HG02943 (cell line): ENCODE measurements around the gene CTAG2.
"Not testable (repeated sequence)": the region's sequence is repeated elsewhere in the genome, so short reads cannot be mapped to it uniquely, and the experiment has no call there.

ENCODE experiments used
- ATAC-seq: cut with Tn5 transposase; IDR thresholded peaks from one replicate; pipeline ENCODE4 v1.9.1; 2021; ENCODE audit warnings: mild to moderate bottlenecking, low read depth, moderate library complexity; ENCODE audit not compliant: unreplicated experiment

CTAG2 gene

DNA sequence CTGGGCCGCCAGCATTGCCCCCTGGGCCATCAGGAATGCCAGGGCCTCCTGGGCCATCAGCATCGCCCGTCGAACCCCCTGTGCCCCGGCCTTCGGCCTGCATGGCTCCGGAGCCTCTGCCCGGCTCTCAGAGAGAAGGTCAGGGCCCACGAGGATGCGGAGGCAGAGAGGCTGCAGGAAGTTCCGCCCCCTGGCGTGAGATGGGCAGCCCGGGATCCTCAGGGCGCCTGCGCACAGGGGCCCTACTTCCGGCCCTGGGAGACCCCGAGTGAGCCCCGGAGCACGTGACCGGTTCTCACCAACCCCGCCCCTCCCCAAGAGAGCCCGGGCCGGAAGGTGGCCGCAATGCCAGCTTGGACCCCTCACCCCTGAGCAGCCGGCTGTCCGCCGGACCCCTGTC lies at the start of gene CTAG2:
Gene CTAG2, minus strand, starts transcription at position 167 of the 400 bp plus-strand sequence. Its CDS starts 64 bp downstream, at position 103.
- ATAC-seq: not testable (repeated sequence)

DNA sequence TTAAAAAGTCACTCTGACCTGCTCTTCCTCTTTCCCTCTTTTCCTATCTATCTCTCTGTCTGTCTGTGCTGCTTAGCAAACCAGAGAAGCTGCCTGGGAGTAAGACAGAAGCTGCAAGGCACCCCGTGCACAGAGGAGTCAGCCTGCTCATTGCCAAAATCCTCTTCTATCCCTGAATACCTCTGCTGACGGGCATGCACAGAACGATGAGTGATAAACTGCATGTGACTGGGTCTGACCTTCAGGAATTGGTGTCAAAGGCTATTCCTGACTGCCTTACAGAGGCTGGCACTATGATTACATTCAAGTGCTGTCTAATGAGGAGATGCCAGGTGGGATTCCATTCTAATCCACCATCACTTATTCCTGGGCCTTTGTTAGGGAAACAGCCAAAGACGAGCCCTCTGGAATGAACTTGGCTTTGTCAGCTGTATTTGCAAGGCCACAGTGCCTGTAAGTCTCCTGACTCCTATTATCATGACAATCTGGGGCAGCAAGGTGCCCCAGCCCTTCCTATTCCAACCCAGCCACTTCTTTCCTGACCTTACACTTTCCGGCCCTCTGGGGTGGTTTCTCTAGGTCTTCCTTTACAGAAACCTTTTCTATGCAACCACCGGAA lies 45.4 kb upstream of the CTAG2 start:
- ATAC-seq: no peak

DNA sequence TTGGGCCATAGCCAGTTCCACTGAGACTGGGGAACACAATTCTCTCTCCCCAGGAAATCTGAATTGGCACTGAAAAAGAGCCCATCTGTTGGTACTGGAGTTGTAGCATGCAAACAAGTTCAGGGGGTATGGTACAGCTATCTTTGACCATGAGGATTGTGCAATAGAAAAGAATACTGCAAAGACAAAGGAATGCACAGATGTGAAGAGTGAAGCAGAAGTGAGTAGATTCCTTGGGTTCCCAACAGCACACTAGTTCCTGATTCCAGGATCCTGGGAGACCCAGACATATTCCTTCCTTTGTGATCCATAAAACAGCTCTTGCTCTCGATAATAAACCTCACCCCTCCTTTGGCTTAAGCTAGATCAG lies 43.3 kb upstream of the CTAG2 start:
- no peak for ATAC-seq

DNA sequence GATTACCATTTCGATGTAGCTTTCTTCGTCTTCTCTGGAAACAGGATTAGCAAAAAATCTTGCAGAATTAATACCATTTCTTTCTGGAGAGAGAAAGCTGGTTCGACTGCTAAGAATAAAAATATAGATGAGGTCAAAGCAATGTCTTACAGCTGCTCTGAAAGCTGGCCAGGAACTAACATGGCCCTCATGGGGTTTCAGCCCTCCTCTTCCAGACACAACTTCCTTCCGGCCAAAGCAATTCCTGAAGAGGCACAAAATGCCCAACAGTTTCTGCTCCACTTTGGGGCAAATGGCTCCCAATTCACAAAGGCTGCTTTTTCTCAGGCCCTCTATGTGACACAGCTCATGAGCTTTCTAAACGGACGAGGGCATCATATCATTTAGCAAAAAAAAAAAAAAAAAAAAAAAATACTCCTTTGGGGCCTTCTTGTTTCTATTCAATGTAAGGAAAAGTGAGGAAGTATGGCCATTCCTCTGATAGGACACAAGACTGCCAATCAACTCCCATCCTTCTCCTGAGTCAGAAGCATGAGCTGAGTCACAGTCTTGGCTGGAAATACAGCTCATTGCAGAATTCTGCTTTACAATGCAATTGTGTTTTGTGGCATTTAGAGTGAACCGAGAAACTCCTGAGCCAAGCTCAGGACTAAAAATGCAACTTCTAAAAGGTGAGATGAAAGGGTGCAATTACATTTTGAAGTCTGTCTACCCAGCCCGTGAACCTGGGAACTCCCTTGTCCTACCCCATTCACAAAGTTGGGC lies 42.7 kb upstream of the CTAG2 start:
- no peak for ATAC-seq

DNA sequence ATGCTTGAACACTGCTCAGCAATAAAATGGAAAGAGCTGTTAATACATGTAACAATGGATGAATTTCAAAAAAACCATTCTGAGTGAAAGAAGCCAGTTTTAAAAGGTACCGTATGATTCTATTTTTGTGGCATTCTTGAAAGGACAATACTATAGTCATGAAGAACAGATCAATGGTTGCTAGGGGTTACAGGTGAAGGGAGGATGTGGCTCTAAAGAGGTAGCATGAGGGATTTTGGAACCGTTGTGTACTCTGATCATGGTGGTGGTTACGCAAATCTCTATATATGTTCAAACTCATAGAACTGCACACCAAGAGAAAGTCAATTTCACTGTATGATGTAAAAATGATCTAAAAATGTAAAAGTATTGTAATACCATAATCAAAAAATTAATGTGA lies 40.0 kb upstream of the CTAG2 start:
- ATAC-seq: no peak

DNA sequence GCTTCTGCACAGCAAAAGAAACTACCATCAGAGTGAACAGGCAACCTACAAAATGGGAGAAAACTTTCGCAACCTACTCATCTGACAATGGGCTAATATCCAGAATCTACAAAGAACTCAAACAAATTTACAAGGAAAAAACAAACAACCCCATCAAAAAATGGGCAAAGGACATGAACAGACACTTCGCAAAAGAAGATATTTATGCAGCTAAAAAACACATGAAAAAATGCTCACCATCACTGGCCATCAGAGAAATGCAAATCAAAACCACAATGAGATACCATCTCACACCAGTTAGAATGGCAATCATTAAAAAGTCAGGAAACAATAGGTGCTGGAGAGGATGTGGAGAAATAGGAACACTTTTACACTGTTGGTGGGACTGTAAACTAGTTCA lies 37.1 kb upstream of the CTAG2 start:
- ATAC-seq: not testable (repeated sequence)

DNA sequence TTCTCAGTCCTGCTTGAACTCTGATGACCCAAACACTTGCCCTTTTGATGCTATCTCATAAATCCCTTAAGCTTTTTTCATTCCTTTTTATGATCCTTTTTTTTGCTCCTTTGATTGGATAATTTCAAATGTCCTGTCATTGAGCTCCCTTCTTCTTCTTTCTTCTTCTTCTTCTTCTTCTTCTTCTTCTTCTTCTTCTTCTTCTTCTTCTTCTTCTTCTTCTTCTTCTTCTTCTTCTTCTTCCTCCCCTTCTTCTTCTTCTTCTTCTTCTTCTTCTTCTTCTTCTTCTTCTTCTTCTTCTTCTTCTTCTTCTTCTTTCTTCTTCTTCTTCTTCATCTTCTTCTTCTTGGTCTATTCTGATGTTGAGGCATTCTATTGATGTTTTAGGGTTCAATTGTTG lies 18.7 kb upstream of the CTAG2 start:
- not testable (repeated sequence) for ATAC-seq

DNA sequence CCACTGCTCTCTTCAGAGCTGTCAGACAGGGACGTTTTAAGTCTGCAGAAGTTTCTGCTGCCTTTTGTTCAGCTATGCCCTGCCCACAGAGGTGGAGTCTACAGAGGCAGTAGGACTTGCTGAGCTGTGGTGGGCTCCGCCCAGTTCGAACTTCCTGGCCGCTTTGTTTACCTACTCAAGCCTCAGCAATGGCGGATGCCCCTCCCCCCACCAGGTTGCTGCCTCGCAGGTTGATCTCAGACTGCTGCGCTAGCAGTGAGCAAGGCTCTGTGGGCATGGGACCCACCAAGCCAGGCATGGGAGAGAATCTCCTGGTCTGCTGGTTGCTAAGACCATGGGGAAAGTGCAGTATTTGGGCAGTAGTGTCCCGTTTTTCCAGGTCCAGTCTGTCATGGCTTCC lies 17.5 kb upstream of the CTAG2 start:
- not testable (repeated sequence) for ATAC-seq

DNA sequence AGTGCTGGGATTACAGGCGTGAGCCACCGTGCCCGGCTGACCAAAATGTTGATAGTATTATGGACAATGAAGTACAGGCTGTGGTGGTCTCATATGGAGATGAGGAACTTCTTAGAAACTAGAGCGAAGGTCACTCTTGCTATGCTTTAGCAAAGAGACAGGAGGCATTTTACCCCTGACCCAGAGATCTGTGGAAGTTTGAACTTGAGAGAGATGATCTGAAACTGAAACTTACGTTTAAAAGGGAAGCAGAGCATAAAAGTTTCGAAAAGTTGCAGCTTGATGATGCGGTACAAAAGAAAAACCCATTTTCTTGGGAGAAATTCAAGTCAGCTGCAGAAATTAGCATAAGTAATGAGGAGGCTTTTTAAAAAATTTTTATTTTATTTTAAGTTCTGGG lies 8.5 kb upstream of the CTAG2 start:
- no peak for ATAC-seq

DNA sequence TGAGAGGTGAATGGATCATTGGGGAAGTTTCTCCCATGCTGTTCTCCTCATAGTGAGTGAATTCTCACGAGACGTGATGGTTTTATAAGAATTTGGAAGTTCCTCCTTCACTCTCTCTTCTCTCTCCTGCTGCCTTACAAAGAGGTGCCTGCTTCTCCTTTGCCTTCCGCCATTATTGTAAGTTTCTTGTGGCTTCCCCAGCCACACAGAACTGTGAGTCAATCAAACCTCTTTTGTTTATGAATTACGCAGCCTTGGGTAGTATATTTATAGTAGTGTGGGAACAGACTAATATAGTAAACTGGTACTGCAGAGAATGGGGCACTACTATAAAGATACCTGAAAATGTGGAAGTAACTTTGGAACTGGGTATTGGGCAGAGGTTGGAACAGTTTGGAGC lies 7.8 kb upstream of the CTAG2 start:
- ATAC-seq: no peak

DNA sequence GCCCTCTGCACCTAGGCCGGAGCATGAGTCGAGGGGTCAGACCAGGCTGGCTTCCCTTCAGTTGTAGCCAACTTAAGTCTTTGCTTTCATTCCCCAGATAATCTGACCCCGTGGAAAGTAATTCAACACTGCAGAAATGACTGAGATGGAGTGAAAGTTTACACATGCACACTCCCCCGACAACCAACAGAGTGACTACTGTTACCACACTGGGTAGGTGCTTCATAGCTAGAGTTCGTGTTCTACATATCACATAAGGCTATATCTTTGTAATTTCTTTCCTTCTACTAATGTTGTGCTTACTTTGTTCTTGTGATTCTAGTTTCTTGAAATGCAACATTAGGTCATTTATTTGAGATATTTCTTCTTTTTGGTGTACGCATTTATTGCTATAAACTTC lies 7.2 kb upstream of the CTAG2 start:
- no peak for ATAC-seq

DNA sequence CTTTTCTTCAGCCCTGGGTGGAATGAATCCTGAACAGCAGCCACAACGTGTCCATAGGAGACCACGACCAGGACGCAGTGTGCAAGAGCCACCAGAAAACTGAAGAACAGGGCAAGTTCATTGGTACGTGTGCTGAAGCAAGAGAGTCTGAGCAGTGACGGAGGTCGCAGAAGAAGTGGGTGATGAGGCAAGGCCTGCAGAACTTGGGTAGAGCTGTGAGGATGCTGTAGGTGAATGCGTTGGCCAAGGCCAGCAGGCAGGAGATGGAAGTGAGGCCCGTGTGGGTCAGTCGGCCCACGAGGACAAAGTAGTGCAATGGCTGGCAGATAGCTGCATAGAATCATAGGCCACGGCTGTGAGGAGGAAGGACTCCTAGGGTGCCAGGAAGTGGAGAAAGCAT lies 5.6 kb upstream of the CTAG2 start:
- ATAC-seq: no peak

DNA sequence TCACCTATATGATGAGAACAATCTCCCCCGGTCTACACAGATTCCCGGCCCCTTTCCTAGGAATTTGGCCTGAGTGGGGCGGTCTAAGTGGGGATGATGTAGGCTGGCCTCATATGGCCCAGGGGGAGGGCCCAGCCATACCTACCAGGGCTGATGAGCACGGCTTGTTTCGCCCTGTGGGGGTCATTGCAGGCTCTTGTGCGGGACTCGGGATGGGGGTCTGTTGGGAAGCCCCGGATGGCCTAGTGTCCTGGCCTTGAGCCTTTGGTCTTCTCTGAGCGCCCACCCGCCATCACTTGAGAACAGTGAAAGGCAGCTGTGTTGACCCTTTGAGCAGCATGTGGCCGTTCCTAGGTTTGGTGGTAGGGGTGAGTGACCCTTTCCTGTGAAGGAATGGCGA lies 4.8 kb upstream of the CTAG2 start:
- no peak for ATAC-seq

DNA sequence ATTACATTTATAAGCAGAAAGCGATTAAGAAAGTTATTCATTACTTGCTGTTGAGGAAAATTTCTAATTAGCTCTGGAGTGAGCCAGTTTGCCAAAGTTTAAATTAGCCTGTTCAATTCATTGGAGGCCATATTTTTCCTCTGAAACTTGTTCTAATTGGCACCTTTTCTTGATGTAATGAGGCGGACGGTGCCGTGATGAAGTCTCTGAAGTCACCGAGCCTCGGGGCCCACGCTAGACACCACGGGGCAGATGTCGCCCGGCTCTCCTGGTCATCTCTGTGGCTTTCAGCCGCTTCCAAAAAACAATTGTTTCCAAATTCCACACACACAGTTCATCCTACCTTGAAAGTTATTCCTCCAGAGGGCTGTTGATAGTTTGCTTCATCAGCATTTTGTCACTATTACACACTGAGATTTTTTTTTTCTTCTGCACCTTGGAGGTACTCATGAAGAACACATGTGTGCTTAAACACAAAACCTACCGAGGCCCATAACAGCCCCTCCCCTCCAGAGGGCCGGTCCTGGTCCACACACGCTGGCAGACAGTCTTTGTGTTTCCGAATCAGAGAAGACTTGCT lies 3.9 kb upstream of the CTAG2 start:
- ATAC-seq: no peak

DNA sequence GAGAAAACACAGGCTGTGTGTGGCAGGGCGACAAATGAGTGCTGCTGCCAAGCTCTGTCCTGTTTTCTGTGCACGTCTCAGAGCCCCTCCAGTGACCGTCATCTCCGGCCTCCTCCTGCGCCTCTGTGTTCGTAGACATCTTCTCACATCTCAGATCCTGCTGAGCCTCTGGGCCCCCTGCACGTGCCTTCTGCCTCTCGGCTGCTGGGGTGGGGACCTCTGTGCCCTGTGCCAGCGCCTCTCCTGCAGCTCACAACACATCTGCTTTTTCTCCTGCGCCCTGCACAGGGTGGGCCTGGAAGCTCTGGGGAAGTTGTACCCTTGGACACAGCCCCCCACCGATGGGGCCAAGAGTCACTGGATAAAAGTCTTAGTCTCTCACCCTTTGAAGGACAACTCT lies 2.4 kb upstream of the CTAG2 start:
- no peak for ATAC-seq

DNA sequence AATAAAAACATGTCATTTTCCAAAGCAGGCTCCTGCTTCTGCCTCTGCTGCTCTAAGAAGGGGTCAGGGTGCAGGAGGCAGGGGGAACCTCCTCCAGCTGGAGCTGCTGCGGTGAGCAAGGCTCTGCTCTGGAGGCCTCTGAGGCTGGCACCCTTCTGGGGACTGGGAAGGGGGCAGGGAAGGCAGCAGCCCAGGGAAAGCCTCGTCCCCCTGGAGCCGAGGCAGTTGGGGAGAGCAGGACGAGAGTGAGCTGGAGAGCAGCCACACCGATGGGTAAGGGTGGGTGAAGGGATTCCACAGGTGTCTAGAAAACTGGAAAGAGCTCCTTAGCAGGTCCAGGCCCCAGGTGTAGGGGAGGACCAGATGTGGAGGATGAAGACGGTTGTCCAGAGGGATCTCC lies 2.0 kb upstream of the CTAG2 start:
- no peak for ATAC-seq

DNA sequence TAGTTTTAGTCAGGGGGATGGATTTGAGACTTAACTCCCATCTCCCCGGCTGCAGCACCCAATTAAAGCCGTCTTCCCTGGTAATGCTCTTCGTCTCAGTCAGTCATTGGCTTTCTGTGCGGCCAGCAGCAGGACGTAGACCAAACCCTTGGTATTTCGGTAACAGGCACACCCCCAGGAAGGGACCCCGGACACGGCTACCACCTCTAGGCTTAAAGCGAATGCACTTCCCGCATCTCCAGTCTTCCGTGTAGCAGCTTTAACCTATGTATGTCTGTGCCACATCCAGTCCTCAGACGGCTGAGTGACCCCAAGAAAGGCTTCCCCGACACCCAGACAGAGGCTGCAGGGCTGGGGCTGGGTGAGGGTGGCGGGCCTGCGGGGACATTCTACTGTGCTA lies 1.5 kb upstream of the CTAG2 start:
- ATAC-seq: no peak

DNA sequence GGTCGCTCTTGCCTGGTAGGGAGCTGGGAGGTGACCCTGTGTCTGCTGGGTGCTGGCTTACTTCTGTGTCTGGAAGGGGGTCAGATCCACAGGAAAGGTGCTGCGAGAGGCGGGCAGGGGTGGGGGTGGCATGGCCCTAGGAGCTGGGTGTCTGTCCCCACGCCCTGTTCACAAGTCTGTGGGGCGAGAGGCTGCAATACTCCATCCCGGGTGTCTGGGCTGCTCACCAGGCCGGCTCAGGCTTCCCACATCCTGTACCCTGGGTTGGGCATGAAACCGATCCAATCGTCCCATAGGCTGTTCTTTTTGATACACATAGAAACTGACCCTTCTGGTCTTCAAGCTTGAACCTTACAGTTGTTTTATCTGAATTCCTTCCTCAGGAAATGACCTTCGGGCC lies 993 bp upstream of the CTAG2 start:
- ATAC-seq: no peak

DNA sequence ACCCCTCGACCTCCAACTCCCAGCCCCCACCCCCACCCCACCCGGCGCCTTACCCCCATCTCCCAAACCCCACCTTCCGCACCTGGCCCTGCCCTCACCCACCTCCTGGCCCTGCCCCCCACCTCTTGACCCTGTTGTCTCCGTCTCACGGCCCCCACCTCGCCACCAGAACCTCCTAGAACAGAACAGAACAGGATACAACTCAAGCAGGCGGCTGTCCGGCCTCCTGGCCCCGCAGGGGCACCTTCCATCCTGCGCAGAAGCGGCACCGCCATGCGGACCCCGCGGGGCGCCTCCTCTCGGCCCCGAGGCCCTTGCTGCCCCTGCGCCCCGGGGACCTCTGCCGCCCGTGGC lies 354 bp downstream of the CTAG2 start:
- no peak for ATAC-seq

DNA sequence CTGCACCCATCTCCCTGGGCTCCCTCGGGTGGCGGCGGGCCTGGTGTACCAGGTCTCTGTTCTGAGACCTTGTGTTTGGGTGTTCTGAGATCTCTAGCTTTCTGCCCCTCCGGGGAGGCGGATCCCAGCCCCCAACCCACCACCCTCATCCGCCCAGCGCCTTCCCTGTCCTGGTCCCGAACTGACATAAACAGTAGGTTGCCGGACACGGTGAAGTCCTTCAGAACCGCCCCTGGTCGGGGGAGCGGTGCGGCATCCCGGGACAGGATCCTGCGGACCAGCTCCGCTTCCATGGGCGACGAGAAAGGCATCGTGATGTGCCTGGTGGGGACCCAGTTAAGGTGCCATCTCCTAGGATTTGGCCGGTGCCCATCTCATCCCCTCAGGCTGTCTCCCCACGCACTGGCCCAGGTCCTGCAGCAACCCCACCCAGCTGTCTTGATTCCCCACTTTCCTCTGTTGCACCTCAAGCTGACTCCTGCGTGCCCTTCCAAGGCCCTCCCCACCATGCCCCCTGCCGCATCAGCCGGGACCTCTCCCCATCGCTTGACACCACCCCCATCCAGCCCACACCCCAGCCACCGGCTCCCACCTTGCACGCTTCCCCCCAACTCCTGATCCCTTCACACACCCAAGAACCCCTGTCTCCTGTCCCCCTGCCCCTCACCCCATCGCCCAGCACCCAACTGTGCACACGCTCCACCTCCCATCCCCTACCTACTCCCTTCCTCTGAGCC lies 900 bp downstream of the CTAG2 start:
- ATAC-seq: no peak

DNA sequence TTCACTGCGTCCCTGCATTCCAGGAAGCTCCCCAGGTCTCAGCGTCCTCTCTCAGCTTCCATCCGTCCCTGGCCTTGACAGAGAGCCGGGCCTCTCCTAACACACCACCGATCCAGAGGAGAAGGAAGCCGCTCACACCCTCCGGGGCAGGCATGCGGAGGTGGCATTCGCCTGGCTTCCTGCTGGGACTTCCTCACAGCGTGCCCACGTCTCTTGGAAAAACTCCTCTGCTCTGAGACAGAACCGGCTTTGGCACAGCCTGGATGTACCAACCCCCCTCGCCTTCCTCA lies 3.2 kb downstream of the CTAG2 start:
- no peak for ATAC-seq
